HepG2 (cell line): ENCODE results near the gene TMEM164. TPM values are rescaled to one million over a fixed set of nuclear protein-coding genes. Genes with fewer than 3 reads are reported as not detected.

ENCODE experiments used
- ARID2 ChIP-seq: sonication (generic); formaldehyde crosslinking; IDR thresholded peaks from 2 replicates; pipeline ENCODE4 v1.8.1; 2022; ENCODE audit warnings: mild to moderate bottlenecking, missing genetic modification reagents, borderline replicate concordance
- ATM ChIP-seq: fragments of 450-650 bp; IDR thresholded peaks from 2 replicates; pipeline ENCODE4 v1.7.1; 2017; ENCODE audit warnings: mild to moderate bottlenecking, borderline replicate concordance
- CBX2 ChIP-seq, 2 experiments: fragments of 200-600 bp in 1 of 2; sonication (generic); formaldehyde crosslinking in 1 of 2; IDR thresholded peaks; 2 replicates each; pipeline versions ENCODE4 v1.7.0 to v1.8.1; 2018 to 2022; ENCODE audit warnings: low read depth in 2 of 2, low read length in 1 of 2, mild to moderate bottlenecking in 1 of 2, missing genetic modification reagents in 1 of 2
- CSRNP2 ChIP-seq: sonication (generic); formaldehyde crosslinking; conservative IDR thresholded peaks from 2 replicates; pipeline ENCODE4 v1.8.0; 2022; ENCODE audit warnings: low read depth, missing genetic modification reagents
- E2F2 ChIP-seq: sonication (generic); formaldehyde crosslinking; IDR thresholded peaks from 2 replicates; pipeline ENCODE4 v1.4.0; 2020; ENCODE audit warnings: missing genetic modification reagents, borderline replicate concordance
- HMG20A ChIP-seq: IDR thresholded peaks from 2 replicates; pipeline ENCODE4 v1.6.1; 2016; ENCODE audit warnings: borderline replicate concordance
- HOXD1 ChIP-seq: sonication (generic); formaldehyde crosslinking; IDR thresholded peaks from 2 replicates; pipeline ENCODE4 v1.5.0; 2020; ENCODE audit warnings: missing genetic modification reagents
- IRF2 ChIP-seq: IDR thresholded peaks from 2 replicates; pipeline ENCODE4 v1.6.1; 2018; ENCODE audit warnings: missing genetic modification reagents, missing compliant biosample characterization
- ISL2 ChIP-seq: sonication (generic); formaldehyde crosslinking; IDR thresholded peaks from 2 replicates; pipeline ENCODE4 v1.5.0; 2020; ENCODE audit warnings: missing genetic modification reagents
- KLF12 ChIP-seq: sonication (generic); formaldehyde crosslinking; IDR thresholded peaks from 2 replicates; pipeline ENCODE4 v1.4.0; 2020; ENCODE audit warnings: missing genetic modification reagents, borderline replicate concordance
- LCORL ChIP-seq, 2 experiments: fragments of 450-650 bp in 1 of 2; sonication (generic) in 1 of 2; formaldehyde crosslinking in 1 of 2; IDR thresholded peaks; 2 replicates each; pipeline versions ENCODE4 v1.5.0 to v1.6.1; 2017 to 2020; ENCODE audit warnings: antibody characterized with exemption in 1 of 2, missing genetic modification reagents in 1 of 2
- MTA1 ChIP-seq: sonication (generic); formaldehyde crosslinking; IDR thresholded peaks from 2 replicates; pipeline ENCODE4 v1.4.0; 2020; ENCODE audit warnings: missing genetic modification reagents, mild to moderate bottlenecking, borderline replicate concordance
- NR3C1 ChIP-seq: sonication (generic); formaldehyde crosslinking; IDR thresholded peaks from 2 replicates; pipeline ENCODE4 v1.4.0; 2020; ENCODE audit warnings: missing genetic modification reagents
- ZBTB38 ChIP-seq: sonication (generic); formaldehyde crosslinking; IDR thresholded peaks from 2 replicates; pipeline ENCODE4 v1.5.1; 2020; ENCODE audit warnings: mild to moderate bottlenecking, missing genetic modification reagents
- ZBTB44 ChIP-seq: sonication (generic); formaldehyde crosslinking; IDR thresholded peaks from 2 replicates; pipeline ENCODE4 v1.4.0; 2020; ENCODE audit warnings: missing genetic modification reagents
- ZFP41 ChIP-seq: sonication (generic); formaldehyde crosslinking; IDR thresholded peaks from 2 replicates; pipeline ENCODE4 v1.4.0; 2020; ENCODE audit warnings: mild to moderate bottlenecking, missing genetic modification reagents, borderline replicate concordance
- ZNF282 ChIP-seq: fragments of 450-650 bp; IDR thresholded peaks from 2 replicates; pipeline ENCODE4 v1.6.1; 2018; ENCODE audit not compliant: partially characterized antibody
- ZNF687 ChIP-seq: sonication (generic); formaldehyde crosslinking; IDR thresholded peaks from 2 replicates; pipeline ENCODE4 v1.5.1; 2020; ENCODE audit warnings: mild to moderate bottlenecking, missing genetic modification reagents, moderate library complexity
- ZNF720 ChIP-seq: sonication (generic); formaldehyde crosslinking; IDR thresholded peaks from 2 replicates; pipeline ENCODE4 v1.4.0; 2020; ENCODE audit warnings: missing genetic modification reagents
- polyA plus RNA-seq, 8 experiments: library from polyadenylated mRNA; depleted of rRNA in 3 of 8; stranded (reverse) in 7 of 8; unstranded in 1 of 8; fragments of >200 nt; fragmentation: Illumina TruSeq in 4 of 8; extraction: Trizol in 4 of 8; gene quantifications; 2 replicates each; pipeline versions ENCODE4 v1.2.1 to v1.2.3, GENCODE V29; 2011 to 2016; ENCODE audit warnings: low read depth in 4 of 8, missing spikeins in 1 of 8, mixed read lengths in 1 of 8; ENCODE audit not compliant: insufficient read depth in 1 of 8
- total RNA-seq, 5 experiments: library from RNA; depleted of rRNA; stranded (reverse); fragments of >200 nt; fragmentation: Illumina TruSeq; extraction: Trizol; gene quantifications; 2 replicates each; pipeline ENCODE4 v1.2.3, GENCODE V29; 2016; ENCODE audit warnings: low read depth in 1 of 5

The TMEM164 gene
- total and polyA plus RNA-seq, 2 of the 13 experiments (the other 11 are each of a cell fraction or from before 2014, with no cell fraction given): 5.8 to 13.2 TPM

GRCh38 chrX:110036162-110037033, 33.5 kb downstream of the TMEM164 start (continued):
- TF ChIP-seq ZFP41 (CRISPR knock-in tag) (no peak), LCORL (IDR thresholded peaks at IDR 0.05) (no peak), LCORL (CRISPR knock-in tag; IDR thresholded peaks at IDR 0.05) (peak; percentile 54; the same call in 1 of the 2 replicates), CBX2 (IDR thresholded peaks at IDR 0.05; ENCODE audit: low read depth, low read length) (no peak), CBX2 (CRISPR knock-in tag; IDR thresholded peaks at IDR 0.05; ENCODE audit: low read depth) (no peak), IRF2 (CRISPR knock-in tag) (no peak; the same call in 1 of the 2 replicates), HMG20A (CRISPR knock-in tag) (peak; percentile 85), MTA1 (CRISPR knock-in tag) (no peak), ZBTB38 (CRISPR knock-in tag) (no peak), ZNF687 (no peak), CSRNP2 (CRISPR knock-in tag) (no peak), ZNF720 (no peak), ZNF282 (no peak), NR3C1 (CRISPR knock-in tag) (no peak), KLF12 (CRISPR knock-in tag) (no peak), ISL2 (CRISPR knock-in tag) (peak; percentile 89), ZBTB44 (CRISPR knock-in tag) (no peak), ATM (no peak), E2F2 (CRISPR knock-in tag) (no peak), HOXD1 (CRISPR knock-in tag) (no peak), ARID2 (CRISPR knock-in tag) (no peak)
